GM19455 (cell line): ENCODE data around the gene KYAT1.

Source experiments
- ATAC-seq: cut with Tn5 transposase; IDR thresholded peaks from one replicate; pipeline ENCODE4 v1.9.1; 2021; ENCODE audit not compliant: unreplicated experiment

Gene KYAT1

DNA sequence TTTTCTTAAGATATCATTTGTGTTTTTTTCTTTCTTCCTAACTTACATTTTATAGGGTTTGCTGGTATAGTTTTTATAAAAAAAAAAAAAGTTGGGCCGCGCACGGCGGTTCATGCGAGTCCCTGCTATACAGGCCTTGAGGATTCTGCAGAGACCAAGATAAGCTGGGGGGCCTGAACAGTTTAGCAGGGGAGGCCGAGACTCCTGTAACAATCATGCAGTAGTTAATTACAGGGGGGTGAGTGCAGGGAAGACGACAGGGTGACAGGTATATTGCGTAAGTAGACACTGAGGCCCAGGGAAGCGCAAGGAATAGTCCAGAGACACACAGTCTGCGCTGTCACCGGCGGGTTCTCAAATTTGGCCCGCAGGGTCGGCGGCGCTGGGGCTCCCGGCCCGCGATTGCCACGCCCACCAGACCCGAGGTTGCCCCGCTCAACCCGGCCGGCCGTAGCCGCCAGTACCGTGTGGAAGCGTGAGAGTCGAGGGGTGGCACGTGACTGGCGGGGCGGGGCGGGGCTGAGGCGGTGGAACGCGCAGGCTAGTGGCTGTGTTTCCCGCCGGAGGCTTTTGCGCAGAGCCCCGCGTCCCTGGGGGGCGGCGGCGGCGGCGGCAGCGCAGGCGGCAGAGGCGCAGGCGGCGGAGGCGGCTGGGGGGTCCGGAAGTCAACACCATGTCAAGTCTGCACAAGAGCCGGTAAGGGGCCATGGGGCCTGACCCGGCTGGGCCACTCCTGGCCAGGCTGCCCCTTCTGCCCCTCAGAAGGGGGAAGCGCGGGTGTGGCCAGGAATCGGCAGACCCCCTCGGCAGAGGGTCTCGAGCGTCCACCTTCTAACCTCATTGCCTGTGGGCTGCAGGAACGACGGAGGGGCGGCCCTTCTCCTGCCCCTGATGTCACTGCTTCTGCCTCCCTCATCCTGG lies 94.8 kb downstream of the KYAT1 start, which contains the start of gene TBC1D13:
TSS of gene TBC1D13 (plus strand) at position 573 of the 921 bp plus-strand sequence. CDS start at position 674, 101 bp downstream.
- ATAC-seq: peak; percentile 85

DNA sequence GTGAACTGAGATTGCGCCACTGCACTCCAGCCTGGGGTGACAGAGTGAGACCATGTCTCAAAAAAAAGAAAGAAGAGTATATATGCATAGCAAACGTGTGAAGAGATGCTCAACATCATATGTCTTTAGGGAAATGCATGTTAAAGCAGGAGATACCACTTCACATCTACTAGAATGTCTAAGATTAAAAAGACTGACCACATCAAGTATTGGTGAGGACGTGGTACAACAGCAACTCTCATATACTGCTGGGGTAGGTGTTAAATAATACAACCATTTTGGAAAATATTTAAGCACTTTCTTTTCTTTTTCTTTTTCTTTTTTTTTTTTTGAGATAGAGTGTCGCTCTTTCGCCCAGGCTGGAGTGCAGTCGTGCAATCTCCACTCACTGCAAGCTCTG lies 96.3 kb downstream of the KYAT1 start:
- ATAC-seq: no peak
